ENCODE results near the gene TEKTIP1.
"Not testable (repeated sequence)": the region's sequence is repeated elsewhere in the genome, so short reads cannot be mapped to it uniquely, and the experiment has no call there.

The TEKTIP1 gene

DNA sequence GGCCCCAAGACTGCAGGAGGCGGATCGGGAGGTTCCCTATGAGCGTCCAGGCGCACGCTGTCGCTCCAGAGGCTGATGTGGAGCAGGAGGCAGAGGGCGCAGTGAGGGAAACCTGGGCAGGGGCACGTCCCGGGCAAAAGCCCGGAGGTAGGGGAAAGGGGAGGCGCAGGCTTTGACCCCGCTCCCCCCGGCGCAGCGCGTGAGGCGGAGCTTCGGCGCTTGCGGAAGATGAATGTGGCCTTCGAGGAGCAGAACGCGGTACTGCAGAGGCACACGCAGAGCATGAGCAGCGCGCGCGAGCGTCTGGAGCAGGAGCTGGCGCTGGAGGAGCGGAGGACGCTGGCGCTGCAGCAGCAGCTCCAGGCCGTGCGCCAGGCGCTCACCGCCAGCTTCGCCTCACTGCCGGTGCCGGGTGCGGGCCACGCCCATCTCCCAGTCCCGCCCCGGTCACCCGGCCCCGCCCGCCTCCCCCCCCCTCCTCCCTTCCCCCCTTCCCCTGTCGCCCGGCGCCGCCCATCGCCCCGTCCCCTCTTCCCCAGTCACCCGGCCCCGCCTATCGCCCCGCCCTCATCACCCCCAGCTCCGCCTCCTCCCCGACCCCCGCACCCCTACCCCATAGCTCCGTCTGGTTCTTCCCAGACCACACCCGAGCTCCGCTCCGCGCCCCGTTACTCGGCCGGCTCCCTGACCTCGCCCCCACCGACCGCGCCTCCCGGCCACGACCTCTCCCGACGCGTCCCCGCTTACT is 37.9 kb downstream of the TEKTIP1 start:
- Histone ChIP-seq H3K9me3 (ENCODE audit: control extremely low read depth in 1 of 5, control insufficient read depth in 4 of 5, insufficient read depth in 2 of 5, low read depth in 1 of 5, low read length in 4 of 5) (no peaks in the 10 kb centered on the region), H3K4me1 (ENCODE audit: control extremely low read depth in 1 of 4, control insufficient read depth in 4 of 4, insufficient read depth in 4 of 4, low read length in 3 of 4) (peaks cover 0 to 29% (median 17%) of the 10 kb centered on the region in 4 experiments), H3K27ac (ENCODE audit: insufficient read depth in 1 of 2, low read depth in 1 of 2, low read length in 2 of 2, poor library complexity in 1 of 2, severe bottlenecking in 2 of 2) (no peak overlapping the region), H3K27me3 (replicated peaks in 2 of 5; ENCODE audit: control insufficient read depth in 4 of 5, insufficient read depth in 5 of 5, low read length in 4 of 5) (no peaks in the 10 kb centered on the region), H3K4me3 (ENCODE audit: control insufficient read depth in 1 of 7, extremely low read depth in 1 of 7, insufficient read depth in 4 of 7, low read depth in 2 of 7, low read length in 6 of 7) (peak overlapping the region in 5 of 7 experiments; percentile 19 to 66 (median 48)), H3K36me3 (ENCODE audit: control insufficient read depth in 4 of 4, insufficient read depth in 4 of 4, low read length in 3 of 4) (peaks cover 0 to 30% (median 9%) of the 10 kb centered on the region in 4 experiments)
- peak in 2 of 3 donors; percentile 59 to 65 for DNase-seq
- WGBS (ENCODE audit: insufficient coverage), result 62% methylated on average over 40 of the region's 78 CpGs
- ChIA-PET POLR2A (no interaction called here), CTCF (interaction anchor here (0.6 to 2.0 kb wide), 3 partner anchors 9 to 57 kb away, joined by 3 to 5 read pairs (median 3); partner anchors contain the start of gene GIPC3)

DNA sequence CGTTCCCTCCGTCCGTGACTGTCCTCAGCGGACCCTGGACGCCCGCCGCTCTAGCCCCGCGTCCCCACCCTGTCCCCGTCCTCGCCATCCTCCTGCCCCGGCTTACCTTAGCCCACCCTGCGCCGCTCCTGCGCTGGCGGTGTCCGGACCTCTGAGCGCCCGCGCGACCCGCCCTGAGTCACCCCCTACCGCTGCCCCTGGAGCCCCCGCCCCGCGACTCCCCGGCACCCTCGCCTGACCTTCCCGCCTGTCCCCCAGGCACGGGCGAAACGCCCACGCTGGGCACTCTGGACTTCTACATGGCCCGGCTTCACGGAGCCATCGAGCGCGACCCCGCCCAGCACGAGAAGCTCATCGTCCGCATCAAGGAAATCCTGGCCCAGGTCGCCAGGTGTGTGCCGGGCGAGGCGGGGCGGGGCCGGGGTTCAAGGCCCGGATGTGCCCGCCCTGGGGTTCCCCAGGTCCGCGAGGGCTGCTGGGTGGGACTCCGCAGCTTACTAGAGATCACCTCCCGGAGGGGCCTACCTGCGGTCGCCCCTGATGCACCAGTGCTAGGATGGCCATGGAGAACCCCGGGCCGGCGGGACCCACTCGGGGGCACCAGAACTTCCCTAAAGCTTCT is 38.9 kb downstream of the TEKTIP1 start:
- Histone ChIP-seq H3K4me3 (ENCODE audit: control insufficient read depth in 1 of 7, extremely low read depth in 1 of 7, insufficient read depth in 4 of 7, low read depth in 2 of 7, low read length in 6 of 7) (no peak overlapping the region), H3K4me1 (ENCODE audit: control extremely low read depth in 1 of 4, control insufficient read depth in 4 of 4, insufficient read depth in 4 of 4, low read length in 3 of 4) (peaks cover 0 to 24% (median 12%) of the 10 kb centered on the region in 4 experiments), H3K27ac (ENCODE audit: insufficient read depth in 1 of 2, low read depth in 1 of 2, low read length in 2 of 2, poor library complexity in 1 of 2, severe bottlenecking in 2 of 2) (no peak overlapping the region), H3K27me3 (replicated peaks in 2 of 5; ENCODE audit: control insufficient read depth in 4 of 5, insufficient read depth in 5 of 5, low read length in 4 of 5) (no peaks in the 10 kb centered on the region), H3K36me3 (ENCODE audit: control insufficient read depth in 4 of 4, insufficient read depth in 4 of 4, low read length in 3 of 4) (peaks cover 0 to 30% (median 9%) of the 10 kb centered on the region in 4 experiments), H3K9me3 (ENCODE audit: control extremely low read depth in 1 of 5, control insufficient read depth in 4 of 5, insufficient read depth in 2 of 5, low read depth in 1 of 5, low read length in 4 of 5) (no peaks in the 10 kb centered on the region)
- POLR2A ChIA-PET, result no interaction called here
- CTCF ChIA-PET, result interaction anchor here (0.9 to 2.0 kb wide), 2 partner anchors 8 to 11 kb away, joined by 4 to 5 read pairs; partner anchors contain the start of gene GIPC3
- 98% methylated on average over 57 of the region's 60 CpGs for WGBS (ENCODE audit: insufficient coverage)
- no peak for DNase-seq

DNA sequence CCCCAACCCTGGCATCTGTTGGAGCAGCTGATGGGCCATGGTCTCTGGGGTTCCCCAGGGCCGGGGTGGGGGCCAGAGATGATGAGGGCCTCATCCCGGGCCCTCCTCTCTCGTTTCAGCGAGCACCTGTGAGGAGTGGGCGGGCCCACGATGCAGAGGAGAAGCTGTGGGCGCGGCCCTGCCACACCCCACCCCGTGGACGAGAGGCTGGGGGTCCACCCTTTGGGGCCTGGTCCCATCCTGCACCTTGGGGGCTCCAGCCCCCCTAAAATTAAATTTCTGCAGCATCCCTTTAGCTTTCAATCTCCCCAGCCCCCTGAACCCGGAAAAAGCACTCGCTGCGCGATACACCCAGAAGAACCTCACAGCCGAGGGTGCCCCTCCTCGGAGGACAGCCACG is 39.4 kb downstream of the TEKTIP1 start:
- Histone ChIP-seq H3K27me3 (replicated peaks in 2 of 5; ENCODE audit: control insufficient read depth in 4 of 5, insufficient read depth in 5 of 5, low read length in 4 of 5) (no peaks in the 10 kb centered on the region), H3K9me3 (ENCODE audit: control extremely low read depth in 1 of 5, control insufficient read depth in 4 of 5, insufficient read depth in 2 of 5, low read depth in 1 of 5, low read length in 4 of 5) (no peaks in the 10 kb centered on the region), H3K27ac (ENCODE audit: insufficient read depth in 1 of 2, low read depth in 1 of 2, low read length in 2 of 2, poor library complexity in 1 of 2, severe bottlenecking in 2 of 2) (no peak overlapping the region), H3K4me3 (ENCODE audit: control insufficient read depth in 1 of 7, extremely low read depth in 1 of 7, insufficient read depth in 4 of 7, low read depth in 2 of 7, low read length in 6 of 7) (no peak overlapping the region), H3K4me1 (ENCODE audit: control extremely low read depth in 1 of 4, control insufficient read depth in 4 of 4, insufficient read depth in 4 of 4, low read length in 3 of 4) (peaks cover 0 to 20% (median 9%) of the 10 kb centered on the region in 4 experiments), H3K36me3 (ENCODE audit: control insufficient read depth in 4 of 4, insufficient read depth in 4 of 4, low read length in 3 of 4) (peaks cover 0 to 30% (median 9%) of the 10 kb centered on the region in 4 experiments)
- no peak for DNase-seq
- CTCF ChIA-PET, result interaction anchor here (0.9 kb wide), 1 partner anchor 10 kb away, joined by 4 read pairs; no protein-coding TSS in a partner anchor
- 89% methylated on average over 16 of the region's 17 CpGs for WGBS (ENCODE audit: insufficient coverage)
- POLR2A ChIA-PET, result no interaction called here

DNA sequence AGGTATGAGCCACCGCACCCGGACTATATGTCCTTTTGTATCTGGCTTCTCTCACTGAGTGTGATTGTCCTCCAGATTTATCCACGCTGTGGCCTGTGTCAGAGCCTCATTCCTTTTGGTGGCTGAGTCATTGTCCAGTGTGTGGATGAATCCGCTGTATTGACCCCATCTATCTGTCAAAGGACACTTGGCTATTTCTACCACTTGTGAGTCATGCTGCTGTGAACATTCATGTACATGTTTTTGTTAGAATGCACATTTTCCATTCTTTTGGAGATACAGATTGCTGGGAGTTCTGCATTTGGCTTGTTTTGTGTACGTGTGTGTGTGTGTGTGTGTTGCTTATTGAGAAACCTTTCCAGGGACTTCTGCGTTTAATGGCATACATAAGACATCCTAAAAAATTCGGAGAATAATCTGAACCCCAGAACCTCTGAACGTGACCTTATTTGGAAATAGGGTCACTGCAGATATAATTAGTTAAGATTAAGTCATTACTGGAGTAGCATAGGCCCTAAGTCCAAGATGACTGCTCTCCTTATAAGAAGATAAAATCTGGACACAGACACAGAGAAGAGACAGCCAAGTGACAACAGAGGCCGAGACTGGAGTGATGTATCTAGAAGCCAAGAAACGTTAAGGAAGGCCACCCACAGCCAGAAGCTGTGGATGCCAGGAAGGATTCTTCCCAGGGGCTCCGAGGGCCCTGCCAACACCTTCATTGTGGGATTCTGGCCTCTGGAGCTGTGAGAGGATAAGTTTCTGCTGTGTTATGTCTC is 41.4 kb downstream of the TEKTIP1 start:
- DNase-seq, result no peak
- Histone ChIP-seq H3K9me3 (ENCODE audit: control extremely low read depth in 1 of 5, control insufficient read depth in 4 of 5, insufficient read depth in 2 of 5, low read depth in 1 of 5, low read length in 4 of 5) (no peaks in the 10 kb centered on the region), H3K4me3 (ENCODE audit: control insufficient read depth in 1 of 7, extremely low read depth in 1 of 7, insufficient read depth in 4 of 7, low read depth in 2 of 7, low read length in 6 of 7) (no peak overlapping the region), H3K36me3 (ENCODE audit: control insufficient read depth in 4 of 4, insufficient read depth in 4 of 4, low read length in 3 of 4) (peaks cover 0 to 23% (median 9%) of the 10 kb centered on the region in 4 experiments), H3K27ac (ENCODE audit: insufficient read depth in 1 of 2, low read depth in 1 of 2, low read length in 2 of 2, poor library complexity in 1 of 2, severe bottlenecking in 2 of 2) (no peak overlapping the region), H3K4me1 (ENCODE audit: control extremely low read depth in 1 of 4, control insufficient read depth in 4 of 4, insufficient read depth in 4 of 4, low read length in 3 of 4) (peaks cover 0 to 19% (median 5%) of the 10 kb centered on the region in 4 experiments), H3K27me3 (replicated peaks in 2 of 5; ENCODE audit: control insufficient read depth in 4 of 5, insufficient read depth in 5 of 5, low read length in 4 of 5) (no peaks in the 10 kb centered on the region)
- ChIA-PET POLR2A (no interaction called here), CTCF (no interaction called here)
- 96% methylated on average over 8 of the region's 11 CpGs for WGBS (ENCODE audit: insufficient coverage)

DNA sequence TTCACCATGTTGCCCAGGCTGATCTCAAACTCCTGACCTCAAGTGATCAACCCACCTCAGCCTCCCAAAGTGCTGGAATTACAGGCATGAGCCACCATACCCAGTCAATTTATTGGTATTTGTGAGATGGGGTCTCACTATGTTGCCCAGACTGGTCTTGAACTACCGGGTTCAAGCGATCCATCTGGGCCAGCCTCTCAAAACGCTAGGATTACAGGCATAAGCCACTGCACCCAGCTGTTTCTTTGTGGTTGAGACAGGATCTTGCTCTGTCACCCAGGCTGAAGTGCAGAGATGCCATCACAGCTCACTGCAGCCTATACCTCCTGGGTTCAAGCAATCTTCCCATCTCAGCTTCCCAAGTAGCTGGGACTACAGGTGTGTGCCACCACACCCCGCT is 42.8 kb downstream of the TEKTIP1 start:
- H3K4me1 ChIP-seq (ENCODE audit: control extremely low read depth in 1 of 4, control insufficient read depth in 4 of 4, insufficient read depth in 4 of 4, low read length in 3 of 4), result peaks cover 0 to 14% (median 9%) of the 10 kb centered on the region in 4 experiments
- ChIA-PET CTCF (interaction anchor here (1.8 to 1.9 kb wide), 2 partner anchors 9 to 22 kb away, joined by 5 to 8 read pairs; no protein-coding TSS in a partner anchor), POLR2A (interaction anchor here (0.6 kb wide), 1 partner anchor 28 kb away, joined by 3 read pairs; no protein-coding TSS in a partner anchor)
- not testable (repeated sequence) for H3K27ac ChIP-seq (ENCODE audit: insufficient read depth in 1 of 2, low read depth in 1 of 2, low read length in 2 of 2, poor library complexity in 1 of 2, severe bottlenecking in 2 of 2); H3K9me3 ChIP-seq (ENCODE audit: control extremely low read depth in 1 of 5, control insufficient read depth in 4 of 5, insufficient read depth in 2 of 5, low read depth in 1 of 5, low read length in 4 of 5); DNase-seq; H3K4me3 ChIP-seq (ENCODE audit: control insufficient read depth in 1 of 7, extremely low read depth in 1 of 7, insufficient read depth in 4 of 7, low read depth in 2 of 7, low read length in 6 of 7); H3K27me3 ChIP-seq (replicated peaks in 2 of 5; ENCODE audit: control insufficient read depth in 4 of 5, insufficient read depth in 5 of 5, low read length in 4 of 5)
- WGBS (ENCODE audit: insufficient coverage), result 90% methylated on average over 4 of the region's 4 CpGs
- H3K36me3 ChIP-seq (ENCODE audit: control insufficient read depth in 4 of 4, insufficient read depth in 4 of 4, low read length in 3 of 4), result peaks cover 0 to 12% (median 2%) of the 10 kb centered on the region in 4 experiments

DNA sequence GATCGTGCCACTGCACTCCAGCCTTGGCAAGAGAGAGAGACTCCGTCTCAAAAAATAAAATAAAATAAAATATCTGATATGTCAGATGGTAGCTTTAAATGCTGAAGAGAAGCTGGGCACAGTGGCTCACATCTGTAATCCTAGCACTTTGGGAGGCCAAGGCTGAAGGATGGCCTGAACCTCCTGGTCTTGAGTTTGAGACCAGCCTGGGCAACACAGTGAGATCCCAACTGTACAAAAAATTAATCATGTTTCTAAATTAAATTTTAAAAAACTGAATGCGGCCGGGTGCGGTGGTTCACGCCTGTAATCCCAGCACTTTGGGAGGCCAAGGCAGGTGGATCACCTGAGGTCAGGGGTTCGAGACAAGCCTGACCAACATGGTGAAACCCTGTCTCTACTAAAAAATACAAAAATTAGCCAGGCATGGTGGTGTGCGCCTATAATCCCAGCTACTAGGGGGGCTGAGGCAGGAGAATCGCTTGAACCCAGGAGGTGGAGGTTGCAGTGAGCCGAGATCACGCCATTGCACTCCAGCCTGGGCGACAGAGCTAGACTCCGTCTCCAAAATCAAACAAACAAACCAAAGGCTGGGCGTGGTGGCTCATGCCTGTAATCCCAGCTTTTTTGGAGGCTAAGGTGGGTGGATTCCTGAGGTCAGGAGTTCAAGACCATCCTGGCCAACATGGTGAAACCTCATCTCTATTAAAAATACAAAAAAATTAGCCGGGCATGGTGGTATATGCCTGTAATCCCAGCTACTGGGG is 45.2 kb downstream of the TEKTIP1 start:
- not testable (repeated sequence) for H3K4me3 ChIP-seq (ENCODE audit: control insufficient read depth in 1 of 7, extremely low read depth in 1 of 7, insufficient read depth in 4 of 7, low read depth in 2 of 7, low read length in 6 of 7); H3K9me3 ChIP-seq (ENCODE audit: control extremely low read depth in 1 of 5, control insufficient read depth in 4 of 5, insufficient read depth in 2 of 5, low read depth in 1 of 5, low read length in 4 of 5); DNase-seq; H3K36me3 ChIP-seq (ENCODE audit: control insufficient read depth in 4 of 4, insufficient read depth in 4 of 4, low read length in 3 of 4); H3K27ac ChIP-seq (ENCODE audit: insufficient read depth in 1 of 2, low read depth in 1 of 2, low read length in 2 of 2, poor library complexity in 1 of 2, severe bottlenecking in 2 of 2); H3K27me3 ChIP-seq (replicated peaks in 2 of 5; ENCODE audit: control insufficient read depth in 4 of 5, insufficient read depth in 5 of 5, low read length in 4 of 5)
- POLR2A ChIA-PET, result interaction anchor here (1.1 kb wide), 1 partner anchor 21 kb away, joined by 3 read pairs; no protein-coding TSS in a partner anchor
- CTCF ChIA-PET, result interaction anchor here (1.2 to 9.4 kb wide), 6 partner anchors 10 to 41 kb away, joined by 4 to 91 read pairs (median 6); no protein-coding TSS in a partner anchor
- 91% methylated on average over 10 of the region's 15 CpGs for WGBS (ENCODE audit: insufficient coverage)
- H3K4me1 ChIP-seq (ENCODE audit: control extremely low read depth in 1 of 4, control insufficient read depth in 4 of 4, insufficient read depth in 4 of 4, low read length in 3 of 4), result peaks cover 0 to 12% (median 9%) of the 10 kb centered on the region in 4 experiments

Data from common myeloid progenitor, CD34-positive (primary cell).